Uterus (tissue), 2 donors: ENCODE results near the gene C1orf146.

ENCODE experiments used
- POLR2A ChIP-seq, 2 donors: fragments of 450-650 bp; IDR thresholded peaks; one replicate each; pipeline ENCODE4 v1.6.1; 2016; ENCODE audit warnings: antibody characterized with exemption in 2 of 2, mild to moderate bottlenecking in 1 of 2, moderate library complexity in 1 of 2
- TF ChIP-seq, protein P1 (sequence below), 4 experiments: fragments of 200-600 bp in 2 of 4; fragments of 450-650 bp in 2 of 4; sonication (generic) in 2 of 4; IDR thresholded peaks; one replicate each; pipeline ENCODE4 v1.5.1; 2016 to 2019; ENCODE audit warnings: antibody characterized with exemption in 4 of 4, mild to moderate bottlenecking in 2 of 4, moderate library complexity in 1 of 4

GRCh38 chr1:92262516-92262915 lies 44.8 kb downstream of the C1orf146 start:
- TF ChIP-seq, protein P1, sequence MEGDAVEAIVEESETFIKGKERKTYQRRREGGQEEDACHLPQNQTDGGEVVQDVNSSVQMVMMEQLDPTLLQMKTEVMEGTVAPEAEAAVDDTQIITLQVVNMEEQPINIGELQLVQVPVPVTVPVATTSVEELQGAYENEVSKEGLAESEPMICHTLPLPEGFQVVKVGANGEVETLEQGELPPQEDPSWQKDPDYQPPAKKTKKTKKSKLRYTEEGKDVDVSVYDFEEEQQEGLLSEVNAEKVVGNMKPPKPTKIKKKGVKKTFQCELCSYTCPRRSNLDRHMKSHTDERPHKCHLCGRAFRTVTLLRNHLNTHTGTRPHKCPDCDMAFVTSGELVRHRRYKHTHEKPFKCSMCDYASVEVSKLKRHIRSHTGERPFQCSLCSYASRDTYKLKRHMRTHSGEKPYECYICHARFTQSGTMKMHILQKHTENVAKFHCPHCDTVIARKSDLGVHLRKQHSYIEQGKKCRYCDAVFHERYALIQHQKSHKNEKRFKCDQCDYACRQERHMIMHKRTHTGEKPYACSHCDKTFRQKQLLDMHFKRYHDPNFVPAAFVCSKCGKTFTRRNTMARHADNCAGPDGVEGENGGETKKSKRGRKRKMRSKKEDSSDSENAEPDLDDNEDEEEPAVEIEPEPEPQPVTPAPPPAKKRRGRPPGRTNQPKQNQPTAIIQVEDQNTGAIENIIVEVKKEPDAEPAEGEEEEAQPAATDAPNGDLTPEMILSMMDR (IDR thresholded peaks at IDR 0.05) = no peak
- TF ChIP-seq POLR2A (IDR thresholded peaks at IDR 0.05) = no peak
